GM12878 (cell line): ENCODE data around the gene DNAI4. TPM values are rescaled to one million over a fixed set of nuclear protein-coding genes. Genes with fewer than 3 reads are reported as not detected.
"Not testable (repeated sequence)": the region's sequence is repeated elsewhere in the genome, so short reads cannot be mapped to it uniquely, and the experiment has no call there.

ENCODE experiments used
- ATAC-seq: fragments of 200-7000 bp; cut with Tn5 transposase; 3 replicates; pipeline ENCODE4 v1.9.1; 2020; ENCODE audit warnings: mild to moderate bottlenecking, moderate library complexity
- BruUV-seq: library from RNA; stranded (reverse); fragments of 400-500 nt; replicated peaks from 2 replicates; lab custom pipeline; 2021; lab: Mats Ljungman, UMichigan
- CTCF ChIA-PET: fragments of 300-600 bp; sonication (Branson Sonifier 250); formaldehyde crosslinking; extraction: SDS; loops from one replicate; lab custom pipeline; 2021; ENCODE audit warnings: inconsistent platforms; lab: Yijun Ruan, JAX
- POLR2A ChIA-PET: fragments of 350-600 bp; formaldehyde crosslinking; extraction: SDS; loops from one replicate; lab custom pipeline; 2021; ENCODE audit warnings: inconsistent platforms; lab: Charles Lee
- RAD21 ChIA-PET: fragments of 300-600 bp; sonication (Branson Sonifier 250); formaldehyde crosslinking; loops from one replicate; lab custom pipeline; 2023; ENCODE audit warnings: antibody characterized with exemption; ENCODE audit not compliant: unreplicated experiment; lab: Charles Lee
- SMC1A ChIA-PET: fragments of 300-600 bp; sonication (Branson Sonifier 250); formaldehyde crosslinking; loops from one replicate; lab custom pipeline; 2023; ENCODE audit not compliant: unreplicated experiment, uncharacterized antibody; lab: Charles Lee
- DNase-seq: peaks from one replicate; pipeline ENCODE4 v3.0.0-alpha.2; 2011; ENCODE audit warnings: low read depth, low spot score
- FAIRE-seq: peaks from 3 replicates; lab custom pipeline; 2011; peaks lifted over from hg19 to GRCh38; lab: Jason Lieb, UNC
- H2AFZ ChIP-seq: 2 replicates; pipeline ENCODE4 v1.6.0; 2011; ENCODE audit warnings: low read depth, low read length, control low read depth; ENCODE audit not compliant: control insufficient read depth
- H3K27ac ChIP-seq: 2 replicates; pipeline ENCODE4 v1.5.1; 2011; ENCODE audit warnings: control low read depth; ENCODE audit not compliant: control insufficient read depth, insufficient read depth
- H3K27me3 ChIP-seq, 2 experiments: replicated peaks in 1 of 2; 2 replicates each; pipeline versions ENCODE4 v1.6.0 to v1.6.1; 2011; ENCODE audit warnings: low read length in 1 of 2; ENCODE audit not compliant: control insufficient read depth in 2 of 2, insufficient read depth in 2 of 2
- H3K36me3 ChIP-seq, 2 experiments: 2 replicates each; pipeline ENCODE4 v1.5.1; 2011; ENCODE audit warnings: low read length in 1 of 2; ENCODE audit not compliant: control insufficient read depth in 2 of 2, insufficient read depth in 2 of 2
- H3K4me1 ChIP-seq: 2 replicates; pipeline ENCODE4 v1.6.1; 2011; ENCODE audit warnings: mild to moderate bottlenecking, low read length, moderate library complexity, mixed read lengths; ENCODE audit not compliant: control insufficient read depth, insufficient read depth
- H3K4me2 ChIP-seq: 2 replicates; pipeline ENCODE4 v1.6.0; 2011; ENCODE audit warnings: control low read depth; ENCODE audit not compliant: control insufficient read depth, insufficient read depth
- H3K4me3 ChIP-seq: fragments of 200-600 bp; sonication (generic); 2 replicates; pipeline ENCODE4 v1.5.1; 2016
- H3K79me2 ChIP-seq: 2 replicates; pipeline ENCODE4 v1.6.0; 2011; ENCODE audit warnings: low read length; ENCODE audit not compliant: control insufficient read depth, insufficient read depth
- H3K9ac ChIP-seq: 2 replicates; pipeline ENCODE4 v1.8.0; 2011; ENCODE audit warnings: low read length, control low read depth, mixed read lengths; ENCODE audit not compliant: control insufficient read depth, insufficient read depth
- H3K9me3 ChIP-seq: replicated peaks from 3 replicates; pipeline ENCODE4 v1.5.1; 2011; ENCODE audit warnings: mild to moderate bottlenecking, low read length; ENCODE audit not compliant: control insufficient read depth, insufficient read depth
- H4K20me1 ChIP-seq: 2 replicates; pipeline ENCODE4 v1.6.0; 2011; ENCODE audit not compliant: control insufficient read depth, insufficient read depth
- BACH1 ChIP-seq: fragments of 450-650 bp; IDR thresholded peaks from 2 replicates; pipeline ENCODE4 v1.6.1; 2017; ENCODE audit warnings: mild to moderate bottlenecking, borderline replicate concordance
- NFIC ChIP-seq: IDR thresholded peaks from 2 replicates; pipeline ENCODE4 v1.6.1; 2012; ENCODE audit warnings: low read depth, mild to moderate bottlenecking, inconsistent platforms, low read length, moderate library complexity
- WGBS: methylation state at CpG from one replicate; pipeline ENCODE4 v1.1.6; 2016; ENCODE audit warnings: low lambda C conversion rate; ENCODE audit not compliant: insufficient replicate concordance, insufficient coverage; ENCODE audit errors: missing lambda C conversion rate; 5-methylcytosine and 5-hydroxymethylcytosine counted together
- in situ Hi-C: fragments of 300-500 bp; cut with MboI; formaldehyde crosslinking; loops from 9 replicates; pipeline ENCODE4 v1.14.3; 2018; ENCODE audit warnings: mixed read lengths
- intact Hi-C: fragments of 100-400 bp; cut with micrococcal nuclease; formaldehyde crosslinking; loops from one replicate; pipeline ENCODE4 v1.14.2; 2022; ENCODE audit not compliant: unreplicated experiment
- polyA plus RNA-seq, 11 experiments: library from polyadenylated mRNA; depleted of rRNA in 4 of 11; unstranded in 6 of 11; stranded (reverse) in 5 of 11; fragments of >200 nt; fragmentation: Nextera tagmentation in 4 of 11; fragmentation: Illumina TruSeq in 1 of 11; extraction: Ambion mirVana in 4 of 11; extraction: Trizol in 1 of 11; gene quantifications; 1 replicate in 1 of 11; 2 replicates in 10 of 11; pipeline versions ENCODE4 v1.2.1 to v1.2.3, GENCODE V29; 2011 to 2016; ENCODE audit warnings: inconsistent platforms in 2 of 11, missing spikeins in 2 of 11, low read depth in 1 of 11
- total RNA-seq, 4 experiments: library from RNA; depleted of rRNA in 3 of 4; stranded (reverse); fragments of >200 nt in 3 of 4; fragmentation: Illumina TruSeq in 1 of 4; extraction: Trizol in 1 of 4; gene quantifications; 2 replicates each; pipeline versions ENCODE4 v1.2.1 to v1.2.3, GENCODE V29; 2013 to 2021
- TF ChIP-seq, protein P1 (sequence below): IDR thresholded peaks from 2 replicates; pipeline ENCODE4 v1.6.1; 2012; ENCODE audit warnings: low read length, inconsistent platforms

Gene DNAI4
- total and polyA plus RNA-seq, 10 of the 15 experiments (the other 5 are each of a cell fraction or from before 2014, with no cell fraction given): 0.13 to 2.3 (median 0.27) TPM; not detected in 1

DNA sequence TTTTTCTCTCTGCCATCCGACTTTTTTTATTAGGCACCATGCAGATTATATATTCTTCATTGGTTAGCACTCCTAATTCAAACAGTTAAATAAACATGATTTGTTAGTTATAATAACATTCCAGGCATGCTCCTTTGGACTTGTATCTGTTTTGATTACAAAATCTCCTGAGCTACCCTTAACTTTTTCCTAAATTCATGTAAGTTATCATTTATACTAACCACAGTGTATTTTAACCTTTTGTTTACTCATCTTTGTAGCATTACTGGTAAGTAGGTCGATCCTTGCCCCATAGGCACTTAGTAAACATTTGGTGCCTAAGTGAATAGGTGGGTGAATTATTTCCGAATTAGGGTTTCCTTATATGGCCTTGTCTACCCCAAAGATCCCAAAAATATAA, 43.9 kb upstream of the DNAI4 start:
- no peaks in the 10 kb centered on the region for H3K79me2 ChIP-seq
- in situ Hi-C loops: no loop called here
- no peak for ATAC-seq
- TSS peak; percentile 5 for BruUV-seq
- no peaks in the 10 kb centered on the region for H3K4me1 ChIP-seq
- intact Hi-C loops: loop anchor here (2.0 kb wide), 1 partner anchor 16 kb away; no protein-coding TSS in a partner anchor
- H3K9ac ChIP-seq: no peak overlapping the region
- RAD21 ChIA-PET: no interaction called here
- no peak overlapping the region for H3K4me2 ChIP-seq
- TF ChIP-seq BACH1 (no peak), NFIC (no peak)
- TF ChIP-seq, protein P1, sequence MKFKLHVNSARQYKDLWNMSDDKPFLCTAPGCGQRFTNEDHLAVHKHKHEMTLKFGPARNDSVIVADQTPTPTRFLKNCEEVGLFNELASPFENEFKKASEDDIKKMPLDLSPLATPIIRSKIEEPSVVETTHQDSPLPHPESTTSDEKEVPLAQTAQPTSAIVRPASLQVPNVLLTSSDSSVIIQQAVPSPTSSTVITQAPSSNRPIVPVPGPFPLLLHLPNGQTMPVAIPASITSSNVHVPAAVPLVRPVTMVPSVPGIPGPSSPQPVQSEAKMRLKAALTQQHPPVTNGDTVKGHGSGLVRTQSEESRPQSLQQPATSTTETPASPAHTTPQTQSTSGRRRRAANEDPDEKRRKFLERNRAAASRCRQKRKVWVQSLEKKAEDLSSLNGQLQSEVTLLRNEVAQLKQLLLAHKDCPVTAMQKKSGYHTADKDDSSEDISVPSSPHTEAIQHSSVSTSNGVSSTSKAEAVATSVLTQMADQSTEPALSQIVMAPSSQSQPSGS: no peak
- no peak for DNase-seq
- FAIRE-seq: no peak
- POLR2A ChIA-PET: no interaction called here
- H3K27ac ChIP-seq: no peak overlapping the region
- H3K9me3 ChIP-seq: peaks cover 1% of the 10 kb centered on the region; the same call in 1 of the 3 replicates
- SMC1A ChIA-PET: no interaction called here
- no peaks in the 10 kb centered on the region for H3K27me3 ChIP-seq
- CTCF ChIA-PET: no interaction called here
- H3K36me3 ChIP-seq: peaks cover 0 to 29% of the 10 kb centered on the region in 2 experiments; a peak in 2 of 4 replicates
- WGBS: 89% methylated on average over 3 of the region's 3 CpGs
- no peaks in the 10 kb centered on the region for H4K20me1 ChIP-seq
- no peak overlapping the region for H3K4me3 ChIP-seq
- no peak overlapping the region for H2AFZ ChIP-seq

DNA sequence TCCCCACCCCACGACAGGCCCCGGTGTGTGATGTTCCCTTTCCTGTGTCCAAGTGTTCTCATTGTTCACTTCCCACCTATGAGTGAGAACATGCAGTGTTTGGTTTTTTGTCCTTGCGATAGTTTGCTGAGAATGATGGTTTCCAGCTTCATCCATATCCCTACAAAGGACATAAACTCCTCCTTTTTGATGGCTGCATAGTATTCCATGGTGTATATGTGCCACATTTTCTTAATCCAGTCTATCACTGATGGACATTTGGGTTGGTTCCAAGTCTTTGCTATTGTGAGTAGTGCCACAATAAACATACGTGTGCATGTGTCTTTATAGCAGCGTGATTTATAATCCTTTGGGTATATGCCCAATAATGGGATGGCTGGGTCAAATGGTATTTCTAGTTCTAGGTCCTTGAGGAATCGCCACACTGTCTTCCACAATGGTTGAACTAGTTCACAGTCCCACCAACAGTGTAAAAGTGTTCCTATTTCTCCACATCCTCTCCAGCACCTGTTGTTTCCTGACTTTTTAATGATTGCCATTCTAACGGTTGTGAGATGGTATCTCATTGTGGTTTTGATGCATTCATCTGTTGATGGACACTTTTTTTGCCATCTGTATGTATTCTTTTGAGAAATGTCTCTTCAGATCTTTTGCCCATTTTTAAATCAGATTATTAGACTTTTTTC, 41.7 kb upstream of the DNAI4 start:
- H3K27ac ChIP-seq, BruUV-seq, H3K4me3 ChIP-seq, H3K4me1 ChIP-seq, ATAC-seq, H4K20me1 ChIP-seq, DNase-seq, H3K4me2 ChIP-seq, in situ Hi-C loops, intact Hi-C loops, POLR2A ChIA-PET, RAD21 ChIA-PET, H2AFZ ChIP-seq, H3K9me3 ChIP-seq, CTCF ChIA-PET, FAIRE-seq, H3K79me2 ChIP-seq, H3K9ac ChIP-seq, H3K27me3 ChIP-seq: not testable (repeated sequence)
- 94% methylated on average over 6 of the region's 7 CpGs for WGBS
- SMC1A ChIA-PET: interaction anchor here (1.2 kb wide), 1 partner anchor 182 kb away, joined by 3 read pairs; no protein-coding TSS in a partner anchor
- peaks cover 2 to 43% of the 10 kb centered on the region in 2 experiments; a peak in 3 of 4 replicates for H3K36me3 ChIP-seq
